Measurements from ENCODE around the gene ALG14.

The ALG14 gene

DNA sequence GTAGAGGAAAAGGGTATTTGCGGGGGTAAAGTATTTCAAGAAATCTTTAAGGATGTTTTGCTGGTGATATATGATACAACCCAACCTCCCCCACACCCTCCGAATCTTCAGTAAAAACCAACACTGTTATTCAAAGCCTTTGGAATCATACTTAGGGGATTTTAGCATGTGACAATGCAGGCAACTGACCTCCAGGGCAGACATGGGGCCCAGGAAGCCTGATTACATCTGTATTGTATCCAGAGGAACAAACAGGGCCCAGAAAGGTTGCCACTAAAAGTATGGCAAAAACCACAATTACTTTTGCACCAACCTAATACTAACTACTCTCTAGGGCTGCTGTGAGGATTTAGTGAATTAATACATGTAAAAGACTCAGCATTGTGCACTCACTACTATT, 102.0 kb downstream of the ALG14 start:
- Histone ChIP-seq H3K4me3 (ENCODE audit: low read depth, low read length) (no peak overlapping the region), H3K4me1 (no peaks in the 10 kb centered on the region), H3K27me3 (no peaks in the 10 kb centered on the region), H3K36me3 (no peaks in the 10 kb centered on the region), H3K9me3 (no peaks in the 10 kb centered on the region)
- no peak for DNase-seq
- TF ChIP-seq, protein P1, sequence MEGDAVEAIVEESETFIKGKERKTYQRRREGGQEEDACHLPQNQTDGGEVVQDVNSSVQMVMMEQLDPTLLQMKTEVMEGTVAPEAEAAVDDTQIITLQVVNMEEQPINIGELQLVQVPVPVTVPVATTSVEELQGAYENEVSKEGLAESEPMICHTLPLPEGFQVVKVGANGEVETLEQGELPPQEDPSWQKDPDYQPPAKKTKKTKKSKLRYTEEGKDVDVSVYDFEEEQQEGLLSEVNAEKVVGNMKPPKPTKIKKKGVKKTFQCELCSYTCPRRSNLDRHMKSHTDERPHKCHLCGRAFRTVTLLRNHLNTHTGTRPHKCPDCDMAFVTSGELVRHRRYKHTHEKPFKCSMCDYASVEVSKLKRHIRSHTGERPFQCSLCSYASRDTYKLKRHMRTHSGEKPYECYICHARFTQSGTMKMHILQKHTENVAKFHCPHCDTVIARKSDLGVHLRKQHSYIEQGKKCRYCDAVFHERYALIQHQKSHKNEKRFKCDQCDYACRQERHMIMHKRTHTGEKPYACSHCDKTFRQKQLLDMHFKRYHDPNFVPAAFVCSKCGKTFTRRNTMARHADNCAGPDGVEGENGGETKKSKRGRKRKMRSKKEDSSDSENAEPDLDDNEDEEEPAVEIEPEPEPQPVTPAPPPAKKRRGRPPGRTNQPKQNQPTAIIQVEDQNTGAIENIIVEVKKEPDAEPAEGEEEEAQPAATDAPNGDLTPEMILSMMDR (IDR thresholded peaks at IDR 0.05; ENCODE audit: low read depth, low read length) = no peak

DNA sequence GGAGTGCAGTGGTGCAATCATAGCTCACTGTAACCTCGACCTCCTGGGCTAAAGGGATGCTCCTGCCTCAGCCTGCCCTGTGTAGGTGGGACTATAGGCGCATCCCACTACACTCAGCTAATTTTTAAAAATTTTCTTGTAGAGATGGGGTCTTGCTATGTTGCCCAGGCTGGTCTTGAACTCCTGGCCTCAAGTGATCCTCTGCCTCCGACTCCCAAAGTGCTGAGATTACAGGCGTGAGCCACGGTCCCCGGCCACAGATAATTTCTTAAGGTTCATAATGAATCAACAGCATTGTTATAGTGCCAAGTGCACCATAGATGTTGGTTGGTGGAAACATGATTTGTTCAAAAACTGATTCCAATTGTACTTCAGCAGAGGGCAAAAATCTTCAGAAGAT, 103.6 kb downstream of the ALG14 start:
- Histone ChIP-seq H3K4me1 (no peaks in the 10 kb centered on the region), H3K4me3 (ENCODE audit: low read depth, low read length) (no peak overlapping the region), H3K9me3 (no peaks in the 10 kb centered on the region), H3K27me3 (no peaks in the 10 kb centered on the region), H3K36me3 (no peaks in the 10 kb centered on the region)
- no peak for DNase-seq
- TF ChIP-seq, protein P1 (IDR thresholded peaks at IDR 0.05; ENCODE audit: low read depth, low read length) = no peak

DNA sequence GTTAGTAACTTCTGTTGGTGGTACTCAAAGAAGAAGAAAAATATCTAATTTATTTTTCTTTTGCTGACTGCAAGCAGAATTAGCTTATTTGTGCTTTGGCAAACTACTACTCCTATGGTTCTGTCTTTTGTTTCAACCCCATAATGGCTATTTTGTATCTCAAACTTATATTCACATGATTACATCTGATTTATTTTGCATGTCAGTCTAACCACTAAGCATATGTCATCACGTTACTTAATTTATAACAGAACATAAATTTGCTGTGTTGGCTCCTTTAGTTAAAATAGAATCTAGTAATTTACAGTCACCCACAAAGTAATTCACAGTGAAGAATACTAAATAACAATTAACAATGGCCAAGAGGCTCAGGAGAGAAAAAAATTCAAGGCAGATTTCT, 106.7 kb downstream of the ALG14 start:
- Histone ChIP-seq H3K27me3 (no peaks in the 10 kb centered on the region), H3K9me3 (no peaks in the 10 kb centered on the region), H3K4me1 (no peaks in the 10 kb centered on the region), H3K4me3 (ENCODE audit: low read depth, low read length) (no peak overlapping the region), H3K36me3 (no peaks in the 10 kb centered on the region)
- TF ChIP-seq, protein P1 (IDR thresholded peaks at IDR 0.05; ENCODE audit: low read depth, low read length) = no peak
- no peak for DNase-seq

DNA sequence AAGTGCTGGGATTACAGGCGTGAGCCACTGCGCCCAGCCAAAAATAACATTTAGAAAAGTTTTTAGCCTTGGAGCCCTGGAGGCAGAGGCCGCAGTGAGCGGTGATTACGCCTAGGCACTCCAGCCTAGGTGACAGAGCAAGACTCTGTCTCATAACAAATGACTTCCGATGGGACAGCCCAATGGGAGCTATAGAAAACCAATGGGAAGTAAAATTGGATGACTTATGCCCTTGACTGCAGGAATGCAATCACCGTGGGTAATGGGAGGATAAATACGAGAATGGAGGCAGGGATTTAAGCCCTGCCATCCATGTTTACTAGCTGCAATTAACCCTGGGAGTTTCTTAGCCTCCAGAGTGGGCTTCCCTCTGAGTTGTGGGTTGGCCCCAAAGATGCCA, 108.9 kb downstream of the ALG14 start:
- Histone ChIP-seq H3K9me3 (no peaks in the 10 kb centered on the region), H3K4me3 (ENCODE audit: low read depth, low read length) (no peak overlapping the region), H3K4me1 (no peaks in the 10 kb centered on the region), H3K36me3 (no peaks in the 10 kb centered on the region), H3K27me3 (no peaks in the 10 kb centered on the region)
- TF ChIP-seq, protein P1 (IDR thresholded peaks at IDR 0.05; ENCODE audit: low read depth, low read length) = no peak
- DNase-seq = no peak

DNA sequence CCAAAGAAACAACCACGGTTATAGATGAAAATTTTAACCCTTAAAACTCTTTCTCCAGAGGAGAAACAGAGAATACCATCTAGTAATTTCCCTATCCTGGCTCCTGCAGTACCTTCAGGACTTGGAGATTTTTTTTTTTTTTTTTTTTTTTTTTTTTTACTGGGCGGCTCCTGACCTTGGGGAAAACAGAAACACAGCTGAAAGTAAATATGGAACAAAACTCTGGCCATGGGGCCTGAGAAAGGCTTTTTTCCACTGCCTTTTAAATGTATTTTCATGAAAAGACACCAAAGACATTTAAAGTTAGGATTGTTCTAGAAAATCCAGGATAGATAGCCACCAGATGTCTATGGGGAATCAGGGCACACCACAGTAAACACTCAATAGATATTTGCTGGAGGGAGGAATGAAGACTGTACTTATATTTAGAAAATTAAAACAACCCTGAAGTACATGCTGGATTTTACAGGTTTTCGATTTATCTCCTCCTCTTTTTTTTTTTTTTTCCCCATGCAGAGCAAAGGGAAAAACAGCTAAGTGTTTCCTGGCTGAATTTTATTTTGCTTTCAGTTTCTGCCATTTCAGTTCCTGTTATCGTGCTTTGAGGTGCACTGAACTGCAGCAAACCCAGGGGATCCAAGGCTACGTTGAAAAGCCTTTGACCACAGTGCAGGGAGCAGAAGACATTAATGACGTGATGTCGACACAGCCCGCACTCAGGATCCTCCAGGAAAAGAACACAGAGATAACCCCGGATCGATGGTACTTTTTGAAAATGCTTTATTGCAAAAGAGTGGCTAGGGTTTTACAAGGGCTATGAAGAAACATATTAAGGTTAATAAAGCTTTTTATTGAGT, 110.1 kb downstream of the ALG14 start:
- Histone ChIP-seq H3K4me1 (no peaks in the 10 kb centered on the region), H3K4me3 (ENCODE audit: low read depth, low read length) (no peak overlapping the region), H3K36me3 (no peaks in the 10 kb centered on the region), H3K27me3 (no peaks in the 10 kb centered on the region), H3K9me3 (no peaks in the 10 kb centered on the region)
- no peak for DNase-seq
- TF ChIP-seq, protein P1 (IDR thresholded peaks at IDR 0.05; ENCODE audit: low read depth, low read length) = no peak

DNA sequence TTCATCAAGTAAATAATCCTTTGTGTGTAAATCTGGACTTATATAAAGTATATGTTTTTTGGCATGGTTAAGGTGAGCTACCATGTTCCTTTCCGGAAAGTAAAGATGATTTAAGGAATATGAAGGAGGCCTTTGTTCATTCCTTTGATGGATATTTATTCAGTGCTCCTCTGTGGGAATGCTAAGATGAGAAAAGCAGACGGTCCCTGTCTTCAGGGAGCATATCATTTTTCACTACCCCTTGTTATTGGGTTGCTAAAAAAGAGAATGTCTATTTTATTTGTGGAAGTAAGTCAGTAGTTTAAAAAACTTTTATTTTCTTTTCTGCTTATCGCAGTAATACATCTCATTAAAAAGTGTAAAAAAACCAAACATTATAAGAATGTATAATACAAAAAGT, 110.8 kb downstream of the ALG14 start:
- Histone ChIP-seq H3K4me1 (no peaks in the 10 kb centered on the region), H3K36me3 (no peaks in the 10 kb centered on the region), H3K9me3 (no peaks in the 10 kb centered on the region), H3K4me3 (ENCODE audit: low read depth, low read length) (no peak overlapping the region), H3K27me3 (no peaks in the 10 kb centered on the region)
- TF ChIP-seq, protein P1 (IDR thresholded peaks at IDR 0.05; ENCODE audit: low read depth, low read length) = no peak
- DNase-seq = no peak
